Midbrain (tissue), 1 donor: Measurements from ENCODE around the gene JCAD.
"Not testable (repeated sequence)": the region's sequence is repeated elsewhere in the genome, so short reads cannot be mapped to it uniquely, and the experiment has no call there.

Source experiments
- DNase-seq: peaks from one replicate; lab custom pipeline; 2025; lab: John Stamatoyannopoulos, UW

JCAD gene

GRCh38 chr10:30059209-30060107 is at the start of gene JCAD:
Gene JCAD (minus strand): TSS chr10:30059586. CDS start chr10:30047812, 11,774 bp downstream.
- DNase-seq: peak; percentile 4

GRCh38 chr10:30106987-30107386 is 47.6 kb upstream of the JCAD start:
- no peak for DNase-seq

- no peak for DNase-seq
These were observed 44.4 kb upstream of the JCAD start for GRCh38 chr10:30103595-30104320.

GRCh38 chr10:30099706-30100105 is 40.3 kb upstream of the JCAD start:
- DNase-seq: not testable (repeated sequence)

- DNase-seq: no peak
These were observed 39.7 kb upstream of the JCAD start for GRCh38 chr10:30099101-30099500.

- DNase-seq: no peak
These were observed 39.2 kb upstream of the JCAD start for GRCh38 chr10:30098629-30099028.

- no peak for DNase-seq
These were observed 37.2 kb upstream of the JCAD start for GRCh38 chr10:30096564-30096963.

- DNase-seq: no peak
These were observed 36.4 kb upstream of the JCAD start for GRCh38 chr10:30095631-30096422.

GRCh38 chr10:30094601-30095000 is 35.2 kb upstream of the JCAD start:
- no peak for DNase-seq

GRCh38 chr10:30093303-30093950 is 34.0 kb upstream of the JCAD start:
- DNase-seq: no peak

- no peak for DNase-seq
These were observed 32.9 kb upstream of the JCAD start for GRCh38 chr10:30092151-30092790.

GRCh38 chr10:30091136-30091535 is 31.8 kb upstream of the JCAD start:
- no peak for DNase-seq

GRCh38 chr10:30088178-30088577 is 28.8 kb upstream of the JCAD start:
- DNase-seq: no peak

- DNase-seq: no peak
These were observed 24.5 kb upstream of the JCAD start for GRCh38 chr10:30083934-30084333.

GRCh38 chr10:30081182-30081581 is 21.8 kb upstream of the JCAD start:
- no peak for DNase-seq

GRCh38 chr10:30080161-30080560 is 20.8 kb upstream of the JCAD start:
- DNase-seq: no peak

GRCh38 chr10:30079408-30079807 is 20.0 kb upstream of the JCAD start:
- DNase-seq: no peak

- DNase-seq: no peak
These were observed 16.1 kb upstream of the JCAD start for GRCh38 chr10:30075481-30075880.

- no peak for DNase-seq
These were observed 15.5 kb upstream of the JCAD start for GRCh38 chr10:30074933-30075332.

GRCh38 chr10:30074090-30074489 is 14.7 kb upstream of the JCAD start:
- DNase-seq: no peak

GRCh38 chr10:30073767-30074060 is 14.3 kb upstream of the JCAD start:
- DNase-seq: no peak
